Panc1 (cell line): Measurements from ENCODE around the gene GPR157. TPM values are rescaled to one million over a fixed set of nuclear protein-coding genes. Genes with fewer than 3 reads are reported as not detected.

ENCODE experiments used
- ATAC-seq: fragments of 200-7000 bp; cut with Tn5 transposase; 2 replicates; pipeline ENCODE4 v1.9.1; 2020; ENCODE audit warnings: mild to moderate bottlenecking, moderate library complexity
- BruUV-seq: library from RNA; stranded (reverse); fragments of 400-500 nt; replicated peaks from 2 replicates; lab custom pipeline; 2021; lab: Mats Ljungman, UMichigan
- CTCF ChIA-PET: fragments of 300-600 bp; sonication (Branson Sonifier 250); formaldehyde crosslinking; loops from one replicate; lab custom pipeline; 2022; ENCODE audit warnings: antibody characterized with exemption; lab: Charles Lee
- POLR2A ChIA-PET: fragments of 300-600 bp; sonication (Branson Sonifier 250); formaldehyde crosslinking; loops from one replicate; lab custom pipeline; 2022; ENCODE audit warnings: antibody characterized with exemption; lab: Charles Lee
- DNase-seq: peaks from one replicate; pipeline ENCODE4 v3.0.0-alpha.2; 2010; ENCODE audit warnings: low read depth, low spot score
- H3K27ac ChIP-seq: 2 replicates; pipeline ENCODE4 v1.5.1; 2011; ENCODE audit warnings: mild to moderate bottlenecking, low read length, inconsistent platforms
- H3K27me3 ChIP-seq: fragments of 200-500 bp; sonication (Bioruptor generic); 2 replicates; pipeline ENCODE4 v1.6.0; 2014; ENCODE audit warnings: low read length, inconsistent platforms; ENCODE audit not compliant: control insufficient read depth, insufficient read depth
- H3K36me3 ChIP-seq: fragments of 200-500 bp; sonication (Bioruptor generic); 2 replicates; pipeline ENCODE4 v1.5.1; 2014; ENCODE audit warnings: inconsistent platforms, mild to moderate bottlenecking, low read length, moderate library complexity; ENCODE audit not compliant: control insufficient read depth, insufficient read depth
- H3K4me1 ChIP-seq: 2 replicates; pipeline ENCODE4 v1.5.1; 2011; ENCODE audit warnings: inconsistent platforms, mild to moderate bottlenecking, low read length, moderate library complexity; ENCODE audit not compliant: control insufficient read depth, insufficient read depth
- H3K4me3 ChIP-seq, 2 experiments: 2 replicates each; pipeline ENCODE4 v1.5.1; 2011 to 2012; ENCODE audit warnings: low read depth in 2 of 2, low read length in 2 of 2, mild to moderate bottlenecking in 2 of 2, inconsistent platforms in 1 of 2, moderate library complexity in 1 of 2
- H3K9me3 ChIP-seq: fragments of 200-500 bp; sonication (Bioruptor generic); 2 replicates; pipeline ENCODE4 v1.5.1; 2014; ENCODE audit warnings: low read depth, mild to moderate bottlenecking, inconsistent platforms, low read length, moderate library complexity; ENCODE audit not compliant: control insufficient read depth, insufficient read depth
- CTCF ChIP-seq: fragments of 450-650 bp; IDR thresholded peaks from 2 replicates; pipeline ENCODE4 v1.5.1; 2017; ENCODE audit warnings: mild to moderate bottlenecking
- POLR2AphosphoS5 ChIP-seq: IDR thresholded peaks from 2 replicates; pipeline ENCODE4 v1.6.1; 2012; ENCODE audit warnings: mild to moderate bottlenecking, low read depth, low read length, moderate library complexity
- REST ChIP-seq, 2 experiments: IDR thresholded peaks; 2 replicates each; pipeline ENCODE4 v1.6.1; 2011 to 2012; ENCODE audit warnings: low read depth in 2 of 2, control low read depth in 1 of 2, low read length in 1 of 2, mild to moderate bottlenecking in 1 of 2, moderate library complexity in 1 of 2; ENCODE audit not compliant: insufficient read depth in 1 of 2
- SIN3A ChIP-seq: IDR thresholded peaks from 2 replicates; pipeline ENCODE4 v1.6.1; 2012; ENCODE audit warnings: low read depth, mild to moderate bottlenecking, low read length, moderate library complexity, borderline replicate concordance; ENCODE audit not compliant: insufficient read depth
- TCF7L2 ChIP-seq: IDR thresholded peaks from 2 replicates; pipeline ENCODE4 v1.6.1; 2011; ENCODE audit warnings: mild to moderate bottlenecking, low read depth, low read length, inconsistent platforms
- in situ Hi-C: cut with HindIII; loops from 2 replicates; pipeline ENCODE4 v1.10.0; 2016; ENCODE audit warnings: low sequenced_read_pairs, low pct_unique_long_range_greater_than_20kb
- intact Hi-C: fragments of 100-400 bp; cut with micrococcal nuclease; formaldehyde crosslinking; loops from one replicate; pipeline ENCODE4 v1.10.0; 2022; ENCODE audit not compliant: unreplicated experiment
- total RNA-seq: library from RNA; stranded (reverse); gene quantifications from one replicate; pipeline ENCODE4 v1.2.1, GENCODE V29; 2021; ENCODE audit not compliant: unreplicated experiment

GPR157 gene
- total RNA-seq, 1 experiment from 2014 or later: 19.8 TPM

GRCh38 chr1:9105336-9105867 is 23.5 kb downstream of the GPR157 start:
- no peak overlapping the region for H3K27ac ChIP-seq
- POLR2A ChIA-PET: no interaction called here
- CTCF ChIA-PET: no interaction called here
- no peaks in the 10 kb centered on the region for H3K27me3 ChIP-seq
- ATAC-seq (no peak), DNase-seq (no peak)
- TF ChIP-seq SIN3A (no peak), POLR2AphosphoS5 (no peak), TCF7L2 (no peak), REST (IDR thresholded peaks at IDR 0.05; ENCODE audit: insufficient read depth in 1 of 2, low read depth in 2 of 2, low read length in 1 of 2) (no peak), CTCF (no peak)
- no peak overlapping the region for H3K4me3 ChIP-seq
- H3K4me1 ChIP-seq: no peaks in the 10 kb centered on the region
- BruUV-seq: no TSS peak
- in situ Hi-C loops (no loop called here), intact Hi-C loops (no loop called here)
- H3K36me3 ChIP-seq: no peaks in the 10 kb centered on the region
- H3K9me3 ChIP-seq: no peaks in the 10 kb centered on the region

GRCh38 chr1:9101510-9102146 is 27.3 kb downstream of the GPR157 start:
- Histone ChIP-seq H3K27me3 (no peaks in the 10 kb centered on the region), H3K4me3 (no peak overlapping the region), H3K36me3 (no peaks in the 10 kb centered on the region), H3K27ac (no peak overlapping the region), H3K9me3 (no peaks in the 10 kb centered on the region), H3K4me1 (no peaks in the 10 kb centered on the region)
- peak; percentile 90 for ATAC-seq
- in situ Hi-C loops (no loop called here), intact Hi-C loops (loop anchor here (1.0 to 5.0 kb wide), 2 partner anchors 96 to 184 kb away; no protein-coding TSS in a partner anchor)
- POLR2A ChIA-PET: interaction anchor here (0.6 kb wide), 1 partner anchor 236 kb away, joined by 6 read pairs; no protein-coding TSS in a partner anchor
- no peak for DNase-seq
- TF ChIP-seq SIN3A (no peak), POLR2AphosphoS5 (no peak), TCF7L2 (no peak), CTCF (peak; percentile 85), REST (IDR thresholded peaks at IDR 0.05; ENCODE audit: insufficient read depth in 1 of 2, low read depth in 2 of 2, low read length in 1 of 2) (no peak)
- CTCF ChIA-PET: interaction anchor here (0.6 to 1.0 kb wide), 2 partner anchors 39 to 97 kb away, joined by 6 read pairs; no protein-coding TSS in a partner anchor
- BruUV-seq: no TSS peak
